ENCODE data around the gene RGPD5. TPM values are rescaled to one million over a fixed set of nuclear protein-coding genes. Genes with fewer than 3 reads are reported as not detected.

Gene RGPD5
- polyA plus RNA-seq, 1 donor, result 22.4 TPM

Other genes with a start within 250 kb of the RGPD5 start
- gene SEPTIN10, start 180.3 kb upstream of the RGPD5 start, polyA plus RNA-seq, result 67.4 TPM
- 20.8 TPM for gene SOWAHC, start 179.9 kb upstream of the RGPD5 start, polyA plus RNA-seq
- 2.2 TPM for gene LIMS3, start 104.4 kb downstream of the RGPD5 start, polyA plus RNA-seq